Measurements from ENCODE around the gene EIF4EBP3. TPM values are rescaled to one million over a fixed set of nuclear protein-coding genes. Genes with fewer than 3 reads are reported as not detected.

Gene EIF4EBP3
- total and polyA plus RNA-seq, 11 donors = 4.7 to 34.9 (median 14.6) TPM

DNA sequence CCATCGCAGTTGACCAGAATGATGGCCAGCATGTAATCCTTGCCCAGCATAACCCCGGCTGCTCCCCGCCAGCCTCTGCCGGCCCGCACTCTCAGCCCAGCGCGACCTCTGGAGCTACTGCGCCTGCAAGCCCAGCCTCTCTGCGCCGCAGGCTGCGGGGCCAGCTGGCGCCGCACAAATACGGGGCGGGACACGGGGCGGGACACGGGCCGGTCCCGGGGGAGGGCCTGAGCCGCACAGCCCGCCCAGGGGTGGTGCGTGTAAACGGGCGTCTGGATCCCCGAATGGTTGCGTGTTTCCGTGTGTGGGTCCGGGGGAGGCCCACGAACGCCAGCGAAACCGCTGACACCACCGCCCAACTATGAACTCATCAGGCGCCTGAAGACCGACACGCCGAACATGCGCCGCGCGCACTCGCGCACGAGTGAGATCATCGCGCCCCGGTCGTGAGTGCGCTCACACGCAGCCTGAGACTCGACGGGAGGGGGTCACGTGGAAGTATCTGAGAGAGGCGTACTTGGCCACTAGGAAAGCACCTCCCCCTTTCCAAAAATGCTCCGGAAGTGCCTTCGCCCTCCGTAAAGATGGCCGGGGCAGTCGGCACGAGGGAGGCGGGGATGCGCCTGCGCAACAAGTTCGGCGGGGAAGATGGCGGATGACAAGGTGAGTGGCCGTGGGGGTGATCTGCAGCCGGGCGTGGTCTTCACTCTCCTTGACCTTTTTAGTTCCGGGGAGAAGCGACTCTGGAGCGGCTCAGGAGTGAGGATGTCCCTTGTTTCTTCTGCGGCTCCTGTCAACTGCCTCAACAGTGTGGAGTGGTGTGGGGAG is 16.9 kb downstream of the EIF4EBP3 start, which contains the start of the genes APBB3 and SLC35A4:
TSS of gene APBB3 (minus strand) at position 403 of the 828 bp plus-strand sequence. CDS start at position 50, 353 bp downstream.
TSS of gene SLC35A4 (plus strand) at position 633 of the 828 bp plus-strand sequence. CDS start 2,342 bp downstream, outside the sequence.
- intact Hi-C loops (cut with DNase I) = loop anchor here in 7 of 10 donors (1.0 to 10.0 kb wide), 6 partner anchors 17 to 140 kb away; partner anchors contain the start of genes TMCO6 (in 5 of the 7), CD14 (in 2 of the 7), EIF4EBP3 (in 2 of the 7) and ZMAT2 (in 1 of the 7)
- TF ChIP-seq POLR2A (IDR thresholded peaks at IDR 0.05) = peak in 1 of 2 donors; percentile 83
- TF ChIP-seq, protein P1, sequence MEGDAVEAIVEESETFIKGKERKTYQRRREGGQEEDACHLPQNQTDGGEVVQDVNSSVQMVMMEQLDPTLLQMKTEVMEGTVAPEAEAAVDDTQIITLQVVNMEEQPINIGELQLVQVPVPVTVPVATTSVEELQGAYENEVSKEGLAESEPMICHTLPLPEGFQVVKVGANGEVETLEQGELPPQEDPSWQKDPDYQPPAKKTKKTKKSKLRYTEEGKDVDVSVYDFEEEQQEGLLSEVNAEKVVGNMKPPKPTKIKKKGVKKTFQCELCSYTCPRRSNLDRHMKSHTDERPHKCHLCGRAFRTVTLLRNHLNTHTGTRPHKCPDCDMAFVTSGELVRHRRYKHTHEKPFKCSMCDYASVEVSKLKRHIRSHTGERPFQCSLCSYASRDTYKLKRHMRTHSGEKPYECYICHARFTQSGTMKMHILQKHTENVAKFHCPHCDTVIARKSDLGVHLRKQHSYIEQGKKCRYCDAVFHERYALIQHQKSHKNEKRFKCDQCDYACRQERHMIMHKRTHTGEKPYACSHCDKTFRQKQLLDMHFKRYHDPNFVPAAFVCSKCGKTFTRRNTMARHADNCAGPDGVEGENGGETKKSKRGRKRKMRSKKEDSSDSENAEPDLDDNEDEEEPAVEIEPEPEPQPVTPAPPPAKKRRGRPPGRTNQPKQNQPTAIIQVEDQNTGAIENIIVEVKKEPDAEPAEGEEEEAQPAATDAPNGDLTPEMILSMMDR (IDR thresholded peaks at IDR 0.05) = no peak
- ATAC-seq (peak; percentile 94 to 96 (median 94)), DNase-seq (peak; percentile 96 to 98 (median 98))
- peaks cover 9 to 64% (median 45%) of the 10 kb centered on the region in 12 donors for H3K4me1 ChIP-seq
- H3K36me3 ChIP-seq = peaks cover 0 to 51% (median 40%) of the 10 kb centered on the region in 9 donors
- H3K4me3 ChIP-seq = peak within 1 kb of the TSS; percentile 57 to 89 (median 76)
- H3K27ac ChIP-seq = peak within 1 kb of the TSS; percentile 90 to 97 (median 94)
- no peaks in the 10 kb centered on the region for H3K27me3 ChIP-seq
- H3K9me3 ChIP-seq = no peaks in the 10 kb centered on the region
- 0 to 1% (median 1%) methylated on average over 31 to 74 of the region's 74 CpGs for WGBS, 4 donors

DNA sequence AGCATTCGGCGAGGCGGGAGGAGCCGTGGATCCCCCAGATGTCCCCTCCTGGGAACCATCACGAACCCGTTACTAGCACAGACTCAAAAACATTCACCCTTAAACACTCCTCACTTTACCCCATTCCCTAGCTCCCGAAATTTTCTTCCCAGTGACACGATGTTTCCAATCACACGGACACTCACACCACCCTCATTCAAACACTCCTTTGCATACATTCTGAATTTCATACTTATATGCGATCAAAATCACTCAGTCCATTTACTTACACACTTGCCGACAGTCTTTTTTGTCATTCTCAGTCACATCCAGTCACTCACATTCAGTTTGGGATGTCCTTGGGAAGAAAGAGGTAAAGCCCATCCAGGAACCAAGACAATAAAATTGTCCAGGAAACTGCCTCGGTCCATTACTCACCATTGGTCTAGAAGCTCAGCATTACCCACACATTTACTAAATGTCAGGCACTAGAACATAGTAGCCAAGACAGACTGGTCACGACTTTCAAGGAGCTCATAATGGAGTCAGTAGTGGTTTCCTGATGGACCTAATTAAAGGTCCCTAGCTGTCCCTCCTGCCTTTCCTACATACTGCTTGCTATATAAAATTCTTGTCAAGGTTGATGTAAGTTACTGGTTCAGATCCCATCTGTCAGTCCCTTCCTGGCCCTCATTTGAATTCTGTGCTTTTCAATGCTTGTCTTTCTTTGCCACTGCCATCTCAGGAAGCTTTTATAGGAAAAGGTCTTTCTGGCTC is 17.7 kb downstream of the EIF4EBP3 start:
- DNase-seq = no peak
- WGBS, 4 donors = 4 to 8% (median 7%) methylated on average over 13 of the region's 13 CpGs
- H3K9me3 ChIP-seq = no peaks in the 10 kb centered on the region
- H3K27me3 ChIP-seq = no peaks in the 10 kb centered on the region
- TF ChIP-seq, protein P1 (IDR thresholded peaks at IDR 0.05) = no peak
- no peak for TF ChIP-seq POLR2A (IDR thresholded peaks at IDR 0.05)
- peak overlapping the region; percentile 90 to 97 (median 94) for H3K27ac ChIP-seq
- peaks cover 0 to 47% (median 36%) of the 10 kb centered on the region in 9 donors for H3K36me3 ChIP-seq
- no peak for ATAC-seq
- intact Hi-C loops (cut with DNase I) = loop anchor here in 6 of 10 donors (2.0 to 10.0 kb wide), 4 partner anchors 68 to 140 kb away; partner anchors contain the start of genes TMCO6 (in 5 of the 6), CD14 (in 1 of the 6) and ZMAT2 (in 1 of the 6)
- H3K4me1 ChIP-seq = peaks cover 13 to 72% (median 53%) of the 10 kb centered on the region in 12 donors
- H3K4me3 ChIP-seq = peak overlapping the region; percentile 57 to 89 (median 76)

DNA sequence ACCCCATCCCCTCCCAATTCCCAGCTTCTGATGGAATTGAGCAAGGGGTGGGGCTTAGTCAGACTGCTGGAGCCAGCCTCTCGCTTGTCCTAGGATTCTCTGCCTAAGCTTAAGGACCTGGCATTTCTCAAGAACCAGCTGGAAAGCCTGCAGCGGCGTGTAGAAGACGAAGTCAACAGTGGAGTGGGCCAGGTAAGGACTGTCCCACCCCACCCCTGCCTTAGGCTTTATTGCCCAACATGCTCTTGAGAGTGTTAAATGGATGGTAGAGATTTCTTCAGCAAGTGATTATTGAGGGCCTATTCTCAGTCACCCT is 18.3 kb downstream of the EIF4EBP3 start:
- WGBS, 4 donors = 76 to 82% (median 79%) methylated on average over 4 of the region's 4 CpGs
- peak overlapping the region in 9 of 12 donors; percentile 90 to 97 (median 95) for H3K27ac ChIP-seq
- H3K9me3 ChIP-seq = no peaks in the 10 kb centered on the region
- H3K27me3 ChIP-seq = no peaks in the 10 kb centered on the region
- TF ChIP-seq, protein P1 (IDR thresholded peaks at IDR 0.05) = no peak
- TF ChIP-seq POLR2A (IDR thresholded peaks at IDR 0.05) = no peak
- intact Hi-C loops (cut with DNase I) = loop anchor here in 6 of 10 donors (2.0 to 10.0 kb wide), 4 partner anchors 67 to 139 kb away; partner anchors contain the start of genes TMCO6 (in 5 of the 6), CD14 (in 1 of the 6) and ZMAT2 (in 1 of the 6)
- H3K36me3 ChIP-seq = peaks cover 0 to 47% (median 31%) of the 10 kb centered on the region in 9 donors
- peaks cover 16 to 77% (median 57%) of the 10 kb centered on the region in 12 donors for H3K4me1 ChIP-seq
- H3K4me3 ChIP-seq = peak overlapping the region in 11 of 12 donors; percentile 59 to 89 (median 77)
- ATAC-seq (no peak), DNase-seq (no peak)
